H1 (cell line): Measurements from ENCODE around the gene MED17. TPM values are rescaled to one million over a fixed set of nuclear protein-coding genes. Genes with fewer than 3 reads are reported as not detected.

Experiments used
- CTCF ChIA-PET: fragments of 300-600 bp; sonication (Branson Sonifier 250); formaldehyde crosslinking; loops from one replicate; lab custom pipeline; 2021; ENCODE audit not compliant: partially characterized antibody; lab: Charles Lee
- POLR2A ChIA-PET: fragments of 300-600 bp; sonication (Branson Sonifier 250); formaldehyde crosslinking; loops from one replicate; lab custom pipeline; 2021; ENCODE audit warnings: inconsistent platforms; ENCODE audit not compliant: partially characterized antibody; lab: Charles Lee
- DNase-seq, 2 experiments: peaks; one replicate each; pipeline versions ENCODE4 v3.0.0 to v3.0.0-alpha.2; 2010 to 2022; ENCODE audit warnings: low spot score in 2 of 2, low read depth in 1 of 2, mixed read lengths in 1 of 2
- FAIRE-seq: peaks from 2 replicates; lab custom pipeline; 2011; peaks lifted over from hg19 to GRCh38; lab: Jason Lieb, UNC
- H2AFZ ChIP-seq: 2 replicates; pipeline ENCODE4 v1.8.1; 2012; ENCODE audit warnings: low read length, inconsistent platforms
- H2AK5ac ChIP-seq: 2 replicates; pipeline ENCODE4 v1.6.1; 2013; ENCODE audit warnings: low read depth, low read length
- H2BK120ac ChIP-seq: replicated peaks from 2 replicates; pipeline ENCODE3; 2013; ENCODE audit warnings: low read depth, low read length, inconsistent platforms
- H2BK12ac ChIP-seq: 2 replicates; pipeline ENCODE4 v1.6.1; 2013; ENCODE audit warnings: low read depth, low read length
- H2BK15ac ChIP-seq: 2 replicates; pipeline ENCODE4 v1.6.1; 2013; ENCODE audit warnings: low read length
- H2BK20ac ChIP-seq: 2 replicates; pipeline ENCODE4 v1.6.1; 2013; ENCODE audit warnings: low read length
- H2BK5ac ChIP-seq: 2 replicates; pipeline ENCODE4 v1.6.1; 2013; ENCODE audit warnings: low read depth, low read length
- H3K14ac ChIP-seq: 2 replicates; pipeline ENCODE4 v1.6.1; 2013; ENCODE audit warnings: inconsistent platforms; ENCODE audit not compliant: insufficient read length
- H3K18ac ChIP-seq: 2 replicates; pipeline ENCODE4 v1.6.1; 2013; ENCODE audit warnings: low read length; ENCODE audit errors: extremely low read depth
- H3K23ac ChIP-seq: 2 replicates; pipeline ENCODE4 v1.6.1; 2013; ENCODE audit warnings: inconsistent platforms; ENCODE audit not compliant: insufficient read length
- H3K23me2 ChIP-seq: 2 replicates; pipeline ENCODE4 v1.6.1; 2013; ENCODE audit warnings: low read depth, low read length
- H3K27ac ChIP-seq: 2 replicates; pipeline ENCODE4 v1.6.1; 2011; ENCODE audit warnings: low read depth, low read length, inconsistent platforms
- H3K27me3 ChIP-seq, 4 experiments: replicated peaks in 1 of 4; 1 replicate in 1 of 4; 2 replicates in 3 of 4; pipeline versions ENCODE4 v1.6.1 to v1.8.1; 2011 to 2013; ENCODE audit warnings: low read length in 3 of 4, mild to moderate bottlenecking in 3 of 4, inconsistent platforms in 2 of 4, mixed read lengths in 2 of 4, moderate library complexity in 1 of 4; ENCODE audit not compliant: control insufficient read depth in 3 of 4, insufficient read depth in 3 of 4; ENCODE audit errors: extremely low read depth in 1 of 4
- H3K36me3 ChIP-seq, 4 experiments: 2 replicates each; pipeline versions ENCODE4 v1.6.1 to v1.8.1; 2011 to 2013; ENCODE audit warnings: mild to moderate bottlenecking in 4 of 4, low read length in 3 of 4, moderate library complexity in 2 of 4, control low read depth in 1 of 4, inconsistent platforms in 1 of 4; ENCODE audit not compliant: insufficient read depth in 4 of 4, control insufficient read depth in 2 of 4
- H3K4ac ChIP-seq: replicated peaks from 2 replicates; pipeline ENCODE3; 2013; ENCODE audit warnings: low read length, low read depth, mixed read lengths, inconsistent platforms; ENCODE audit not compliant: insufficient read length
- H3K4me1 ChIP-seq, 4 experiments: replicated peaks in 1 of 4; 1 replicate in 1 of 4; 2 replicates in 3 of 4; pipeline versions ENCODE4 v1.6.1 to v1.8.1; 2011 to 2013; ENCODE audit warnings: low read length in 3 of 4, inconsistent platforms in 2 of 4, mixed read lengths in 1 of 4; ENCODE audit not compliant: insufficient read depth in 4 of 4, control insufficient read depth in 3 of 4
- H3K4me2 ChIP-seq, 2 experiments: 2 replicates each; pipeline versions ENCODE4 v1.6.1 to v1.8.1; 2011 to 2013; ENCODE audit warnings: low read depth in 2 of 2, low read length in 2 of 2, control low read depth in 1 of 2, inconsistent platforms in 1 of 2, mild to moderate bottlenecking in 1 of 2; ENCODE audit not compliant: insufficient read depth in 1 of 2
- H3K4me3 ChIP-seq, 4 experiments: fragments of 200-600, 300-600 bp in 1 of 4; sonication (generic), shearing (Covaris generic), sonication (Bioruptor Twin) in 1 of 4; 2 replicates each; pipeline versions ENCODE4 v1.5.1 to v1.8.1; 2011 to 2016; ENCODE audit warnings: low read length in 4 of 4, low read depth in 3 of 4, control low read depth in 2 of 4, inconsistent platforms in 2 of 4, mild to moderate bottlenecking in 2 of 4, mixed read lengths in 1 of 4, moderate library complexity in 1 of 4; ENCODE audit not compliant: insufficient read depth in 2 of 4; ENCODE audit errors: extremely low read depth in 1 of 4
- H3K56ac ChIP-seq: replicated peaks from 2 replicates; pipeline ENCODE3; 2013; ENCODE audit warnings: low read depth, mild to moderate bottlenecking, mixed read lengths, low read length, inconsistent platforms; ENCODE audit not compliant: insufficient read length
- H3K79me1 ChIP-seq: 2 replicates; pipeline ENCODE4 v1.6.1; 2013; ENCODE audit warnings: low read depth, low read length, control low read depth
- H3K79me2 ChIP-seq, 2 experiments: 2 replicates each; pipeline versions ENCODE4 v1.6.1 to v1.8.1; 2012 to 2013; ENCODE audit warnings: low read length in 2 of 2, mild to moderate bottlenecking in 2 of 2, inconsistent platforms in 1 of 2; ENCODE audit not compliant: insufficient read depth in 2 of 2, control insufficient read depth in 1 of 2
- H3K9ac ChIP-seq, 4 experiments: replicated peaks in 1 of 4; 1 replicate in 1 of 4; 2 replicates in 3 of 4; pipeline versions ENCODE4 v1.6.1 to v1.8.1; 2011 to 2013; ENCODE audit warnings: low read depth in 3 of 4, low read length in 3 of 4, control low read depth in 2 of 4, mild to moderate bottlenecking in 2 of 4, moderate library complexity in 2 of 4, inconsistent platforms in 1 of 4; ENCODE audit errors: extremely low read depth in 1 of 4
- H3K9me3 ChIP-seq, 2 experiments: 2 replicates each; pipeline versions ENCODE4 v1.6.1 to v1.8.1; 2012 to 2013; ENCODE audit warnings: mild to moderate bottlenecking in 2 of 2, moderate library complexity in 2 of 2, control low read depth in 1 of 2, inconsistent platforms in 1 of 2, low read depth in 1 of 2, low read length in 1 of 2, mixed read lengths in 1 of 2; ENCODE audit not compliant: insufficient read depth in 2 of 2
- H4K20me1 ChIP-seq, 2 experiments: replicated peaks in 1 of 2; 2 replicates each; pipeline versions ENCODE3 to v1.8.1; 2011 to 2013; ENCODE audit warnings: inconsistent platforms in 2 of 2, low read length in 2 of 2, mild to moderate bottlenecking in 1 of 2; ENCODE audit not compliant: insufficient read depth in 2 of 2, control insufficient read depth in 1 of 2
- H4K5ac ChIP-seq: 2 replicates; pipeline ENCODE4 v1.6.1; 2013; ENCODE audit warnings: low read length, low read depth, mixed read lengths, inconsistent platforms; ENCODE audit not compliant: insufficient read length
- H4K8ac ChIP-seq: 2 replicates; pipeline ENCODE4 v1.8.0; 2013; ENCODE audit warnings: mild to moderate bottlenecking, moderate library complexity, low read length, inconsistent platforms; ENCODE audit not compliant: insufficient read depth; ENCODE audit errors: extremely low read depth
- H4K91ac ChIP-seq: replicated peaks from 2 replicates; pipeline ENCODE3; 2013; ENCODE audit warnings: low read length, mixed read lengths, inconsistent platforms; ENCODE audit not compliant: insufficient read length
- BACH1 ChIP-seq: IDR thresholded peaks from 2 replicates; pipeline ENCODE4 v1.6.1; 2012; ENCODE audit warnings: low read length, improper control_type of control experiment
- BRCA1 ChIP-seq: IDR thresholded peaks from 2 replicates; pipeline ENCODE4 v1.6.1; 2012; ENCODE audit warnings: low read depth, low read length, improper control_type of control experiment
- CHD1 ChIP-seq: IDR thresholded peaks from 2 replicates; pipeline ENCODE4 v1.6.1; 2012; ENCODE audit warnings: low read depth, low read length, improper control_type of control experiment
- GABPA ChIP-seq: IDR thresholded peaks from 2 replicates; pipeline ENCODE4 v1.6.1; 2011; ENCODE audit warnings: mild to moderate bottlenecking, low read length, moderate library complexity, borderline replicate concordance; ENCODE audit not compliant: insufficient read depth
- JUN ChIP-seq: IDR thresholded peaks from 2 replicates; pipeline ENCODE4 v1.6.1; 2011; ENCODE audit warnings: low read depth, mild to moderate bottlenecking, improper control_type of control experiment, low read length
- KDM1A ChIP-seq: fragments of 200-600, 300-600 bp; sonication (generic); IDR thresholded peaks from 2 replicates; pipeline ENCODE4 v1.7.1; 2016; ENCODE audit warnings: mild to moderate bottlenecking, low read length, borderline replicate concordance
- KDM5A ChIP-seq: fragments of 200-600 bp; IDR thresholded peaks from 2 replicates; pipeline ENCODE4 v1.7.1; 2012; ENCODE audit warnings: mild to moderate bottlenecking, low read length, inconsistent platforms, mixed read lengths
- MAFK ChIP-seq: IDR thresholded peaks from 2 replicates; pipeline ENCODE4 v1.6.1; 2012; ENCODE audit warnings: low read depth, mild to moderate bottlenecking, improper control_type of control experiment, low read length
- NRF1 ChIP-seq: IDR thresholded peaks from 2 replicates; pipeline ENCODE4 v1.6.1; 2011; ENCODE audit warnings: mild to moderate bottlenecking, low read depth, low read length, improper control_type of control experiment
- PHF8 ChIP-seq: fragments of 200-600 bp; sonication (generic); conservative IDR thresholded peaks from 2 replicates; pipeline ENCODE4 v1.7.1; 2012; ENCODE audit warnings: low read depth, mild to moderate bottlenecking, inconsistent platforms, low read length, moderate library complexity
- RBBP5 ChIP-seq: IDR thresholded peaks from 2 replicates; pipeline ENCODE4 v1.7.1; 2012; ENCODE audit warnings: low read depth, mild to moderate bottlenecking, inconsistent platforms, low read length, moderate library complexity, borderline replicate concordance
- RXRA ChIP-seq: IDR thresholded peaks from 2 replicates; pipeline ENCODE4 v1.6.1; 2011; ENCODE audit warnings: low read depth, mild to moderate bottlenecking, low read length, moderate library complexity; ENCODE audit not compliant: insufficient read depth
- SP2 ChIP-seq: IDR thresholded peaks from 2 replicates; pipeline ENCODE4 v1.6.1; 2012; ENCODE audit warnings: mild to moderate bottlenecking, low read length, inconsistent platforms
- SRF ChIP-seq: IDR thresholded peaks from 2 replicates; pipeline ENCODE4 v1.6.1; 2011; ENCODE audit warnings: mild to moderate bottlenecking, low read depth, low read length, moderate library complexity
- TAF1 ChIP-seq: IDR thresholded peaks from 2 replicates; pipeline ENCODE4 v1.6.1; 2011; ENCODE audit warnings: mild to moderate bottlenecking, low read depth, low read length
- ZNF274 ChIP-seq: IDR thresholded peaks from 2 replicates; pipeline ENCODE4 v1.7.0; 2012; ENCODE audit warnings: low read length, borderline replicate concordance; ENCODE audit errors: extremely low read depth
- WGBS, 2 experiments: shearing (Covaris generic) in 1 of 2; methylation state at CpG; one replicate each; pipeline versions ENCODE4 v1.1.6 to v1.1.7; 2013 to 2015; ENCODE audit warnings: low lambda C conversion rate in 2 of 2, mixed read lengths in 2 of 2, inconsistent platforms in 1 of 2, low coverage in 1 of 2, missing lambda C conversion rate in 1 of 2; ENCODE audit not compliant: insufficient replicate concordance in 2 of 2, insufficient coverage in 1 of 2, insufficient read length in 1 of 2; ENCODE audit errors: extremely low coverage in 1 of 2, missing lambda C conversion rate in 1 of 2; 5-methylcytosine and 5-hydroxymethylcytosine counted together
- polyA plus RNA-seq, 7 experiments: library from polyadenylated mRNA; depleted of rRNA in 3 of 7; stranded (reverse) in 5 of 7; unstranded in 2 of 7; fragments of >200 nt in 5 of 7; fragments of 200-250 nt in 2 of 7; gene quantifications; 1 replicate in 5 of 7; 2 replicates in 1 of 7; 4 replicates in 1 of 7; pipeline versions ENCODE4 v1.2.1 to v1.2.3, GENCODE V29; 2011 to 2013; ENCODE audit warnings: missing spikeins in 2 of 7, mixed read lengths in 2 of 7
- total RNA-seq: library from RNA; stranded (reverse); fragmentation: NEBNext Ultra II Directional; extraction: Animal tissue kit (Norgen Biotek cat#: 25700); gene quantifications from 2 replicates; pipeline ENCODE4 v1.2.1, GENCODE V29; 2021

Gene MED17
- total and polyA plus RNA-seq, 2 of the 8 experiments (the other 6 are each of a cell fraction or from before 2014, with no cell fraction given), result 8.8 to 33.7 TPM

DNA sequence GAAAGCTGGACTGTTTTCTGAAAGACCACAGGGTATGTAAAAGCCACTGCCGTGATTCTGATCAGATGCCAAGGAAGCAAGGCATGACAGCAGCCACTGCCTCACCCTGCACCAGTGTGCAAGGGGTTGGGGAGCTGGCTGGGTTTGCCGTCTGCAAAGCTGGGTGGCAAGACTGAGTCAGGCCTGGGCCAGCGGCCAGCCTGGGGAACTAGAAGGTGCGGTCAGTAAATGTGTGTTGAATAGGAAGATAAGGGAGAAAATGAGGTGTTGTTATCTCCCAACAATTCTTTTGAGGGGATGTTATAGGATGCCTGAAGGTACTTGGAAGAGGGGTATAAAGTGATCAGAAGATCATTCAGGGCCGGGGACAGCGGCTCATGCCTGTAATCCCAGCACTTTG, 58.4 kb downstream of the MED17 start:
- H3K9ac ChIP-seq, result no peak overlapping the region
- no peak overlapping the region for H4K8ac ChIP-seq
- H3K4me1 ChIP-seq, result no peaks in the 10 kb centered on the region
- POLR2A ChIA-PET, result interaction anchor here (1.3 kb wide), 1 partner anchor 23 kb away, joined by 4 read pairs; no protein-coding TSS in a partner anchor
- H2BK20ac ChIP-seq, result no peak overlapping the region
- no peak overlapping the region; the same call in 1 of the 2 replicates for H2BK12ac ChIP-seq
- H3K56ac ChIP-seq, result no peak overlapping the region
- no peak overlapping the region for H3K4ac ChIP-seq
- H3K36me3 ChIP-seq, result no peaks in the 10 kb centered on the region
- WGBS, 2 experiments, result 96% methylated on average over 6 of the region's 6 CpGs; no CpG with 5 or more reads in 1 of the 2 experiments
- no peak overlapping the region for H3K27ac ChIP-seq
- FAIRE-seq (no peak), DNase-seq (no peak)
- H2BK15ac ChIP-seq, result no peak overlapping the region
- no peaks in the 10 kb centered on the region for H3K79me1 ChIP-seq
- no peak overlapping the region for H4K5ac ChIP-seq
- H3K79me2 ChIP-seq, result no peaks in the 10 kb centered on the region
- H3K23me2 ChIP-seq, result no peaks in the 10 kb centered on the region
- H4K91ac ChIP-seq, result no peak overlapping the region
- no peak overlapping the region for H3K14ac ChIP-seq
- H3K4me3 ChIP-seq, result no peak overlapping the region
- H3K27me3 ChIP-seq, result no peaks in the 10 kb centered on the region
- H2AK5ac ChIP-seq, result no peak overlapping the region
- CTCF ChIA-PET, result no interaction called here
- no peak overlapping the region for H2BK5ac ChIP-seq
- no peak overlapping the region for H3K4me2 ChIP-seq
- H3K23ac ChIP-seq, result no peak overlapping the region
- no peak overlapping the region for H2BK120ac ChIP-seq
- H2AFZ ChIP-seq, result no peak overlapping the region
- H3K9me3 ChIP-seq, result no peaks in the 10 kb centered on the region
- no peaks in the 10 kb centered on the region for H4K20me1 ChIP-seq
- no peak overlapping the region for H3K18ac ChIP-seq
- TF ChIP-seq SRF (no peak), MAFK (no peak), JUN (no peak), KDM5A (no peak), CHD1 (no peak), BRCA1 (no peak), TAF1 (no peak), KDM1A (no peak), BACH1 (no peak), PHF8 (no peak), NRF1 (no peak), RXRA (no peak), ZNF274 (no peak), SP2 (no peak), GABPA (no peak), RBBP5 (no peak)
